CD8-positive, alpha-beta memory T cell (primary cell): ENCODE measurements around the gene PVR. TPM values are rescaled to one million over a fixed set of nuclear protein-coding genes. Genes with fewer than 3 reads are reported as not detected.

Source experiments
- CTCF ChIA-PET: fragments of 350-600 bp; sonication (Branson Sonifier 250); formaldehyde crosslinking; loops from one replicate; lab custom pipeline; 2021; ENCODE audit warnings: antibody characterized with exemption; lab: Charles Lee
- POLR2A ChIA-PET: fragments of 350-600 bp; sonication (Branson Sonifier 250); formaldehyde crosslinking; loops from one replicate; lab custom pipeline; 2021; ENCODE audit warnings: antibody characterized with exemption; lab: Charles Lee
- DNase-seq, 5 donors: peaks; one replicate each; pipeline versions ENCODE4 v3.0.0 to v3.0.0-alpha.2; 2020 to 2022; ENCODE audit warnings: mixed read lengths in 1 of 5
- H3K27ac ChIP-seq: one replicate; pipeline ENCODE4 v1.7.0; 2013; ENCODE audit warnings: low read depth, mild to moderate bottlenecking, low read length, moderate library complexity
- H3K27me3 ChIP-seq: 2 replicates; pipeline ENCODE4 v1.7.0; 2013; ENCODE audit warnings: low read length, mild to moderate bottlenecking; ENCODE audit not compliant: insufficient read depth, poor library complexity, severe bottlenecking
- H3K36me3 ChIP-seq: 2 replicates; pipeline ENCODE4 v1.7.0; 2013; ENCODE audit warnings: mild to moderate bottlenecking, low read length, moderate library complexity; ENCODE audit not compliant: insufficient read depth
- H3K4me1 ChIP-seq: 2 replicates; pipeline ENCODE4 v1.7.0; 2013; ENCODE audit warnings: mild to moderate bottlenecking, low read length, moderate library complexity; ENCODE audit not compliant: insufficient read depth
- H3K4me3 ChIP-seq: 2 replicates; pipeline ENCODE4 v1.7.0; 2013; ENCODE audit warnings: mild to moderate bottlenecking, low read length
- H3K9me3 ChIP-seq: 2 replicates; pipeline ENCODE4 v1.7.0; 2013; ENCODE audit warnings: mild to moderate bottlenecking, low read length
- H3K27ac Mint-ChIP-seq, 8 donors: one replicate each; pipeline ENCODE4 v1.8.0; 2020 to 2021; ENCODE audit warnings: mixed read lengths in 8 of 8, mild to moderate bottlenecking in 6 of 8, inconsistent platforms in 3 of 8, moderate library complexity in 3 of 8
- H3K27me3 Mint-ChIP-seq, 2 donors: one replicate each; pipeline ENCODE4 v1.8.0; 2020 to 2021; ENCODE audit warnings: mixed read lengths in 2 of 2, mild to moderate bottlenecking in 1 of 2, moderate library complexity in 1 of 2
- H3K36me3 Mint-ChIP-seq, 3 donors: one replicate each; pipeline ENCODE4 v1.8.0; 2020 to 2021; ENCODE audit warnings: mixed read lengths in 3 of 3, inconsistent platforms in 1 of 3, mild to moderate bottlenecking in 1 of 3
- H3K4me1 Mint-ChIP-seq, 3 donors: one replicate each; pipeline ENCODE4 v1.8.0; 2020 to 2021; ENCODE audit warnings: mixed read lengths in 3 of 3, inconsistent platforms in 1 of 3, mild to moderate bottlenecking in 1 of 3
- H3K4me3 Mint-ChIP-seq, 7 donors: one replicate each; pipeline ENCODE4 v1.8.0; 2020 to 2021; ENCODE audit warnings: mixed read lengths in 7 of 7, mild to moderate bottlenecking in 6 of 7, moderate library complexity in 4 of 7, inconsistent platforms in 2 of 7
- H3K9me3 Mint-ChIP-seq, 5 donors: one replicate each; pipeline ENCODE4 v1.8.0; 2020 to 2022; ENCODE audit warnings: mixed read lengths in 5 of 5, mild to moderate bottlenecking in 3 of 5, moderate library complexity in 2 of 5, inconsistent platforms in 1 of 5
- polyA plus RNA-seq: library from polyadenylated mRNA; unstranded; fragments of 300-500 nt; fragmentation: Illumina TruSeq; gene quantifications from one replicate; pipeline ENCODE4 v1.2.3, GENCODE V29; 2021
- total RNA-seq, 2 experiments: library from RNA; stranded (reverse); gene quantifications; one replicate each; pipeline ENCODE4 v1.2.3, GENCODE V29; 2021

PVR gene
- total and polyA plus RNA-seq, 3 experiments from 2014 or later: 0.56 to 5.3 (median 5.2) TPM

GRCh38 chr19:44611812-44612295 lies 31.9 kb upstream of the PVR start:
- Histone ChIP-seq H3K4me1 (peaks cover 10% of the 10 kb centered on the region), H3K36me3 (no peaks in the 10 kb centered on the region), H3K27me3 (no peaks in the 10 kb centered on the region), H3K9me3 (no peaks in the 10 kb centered on the region), H3K27ac (no peak overlapping the region), H3K4me3 (no peak overlapping the region)
- POLR2A ChIA-PET: no interaction called here
- no peak overlapping the region for H3K27ac Mint-ChIP-seq
- H3K4me1 Mint-ChIP-seq: peaks cover 4 to 5% (median 4%) of the 10 kb centered on the region in 3 donors
- no peak for DNase-seq
- no peak overlapping the region for H3K4me3 Mint-ChIP-seq
- peaks cover 0 to 9% (median 5%) of the 10 kb centered on the region in 5 donors for H3K9me3 Mint-ChIP-seq
- CTCF ChIA-PET: no interaction called here
- no peaks in the 10 kb centered on the region for H3K36me3 Mint-ChIP-seq
- H3K27me3 Mint-ChIP-seq: peaks cover 4 to 14% of the 10 kb centered on the region in 2 donors

DNA sequence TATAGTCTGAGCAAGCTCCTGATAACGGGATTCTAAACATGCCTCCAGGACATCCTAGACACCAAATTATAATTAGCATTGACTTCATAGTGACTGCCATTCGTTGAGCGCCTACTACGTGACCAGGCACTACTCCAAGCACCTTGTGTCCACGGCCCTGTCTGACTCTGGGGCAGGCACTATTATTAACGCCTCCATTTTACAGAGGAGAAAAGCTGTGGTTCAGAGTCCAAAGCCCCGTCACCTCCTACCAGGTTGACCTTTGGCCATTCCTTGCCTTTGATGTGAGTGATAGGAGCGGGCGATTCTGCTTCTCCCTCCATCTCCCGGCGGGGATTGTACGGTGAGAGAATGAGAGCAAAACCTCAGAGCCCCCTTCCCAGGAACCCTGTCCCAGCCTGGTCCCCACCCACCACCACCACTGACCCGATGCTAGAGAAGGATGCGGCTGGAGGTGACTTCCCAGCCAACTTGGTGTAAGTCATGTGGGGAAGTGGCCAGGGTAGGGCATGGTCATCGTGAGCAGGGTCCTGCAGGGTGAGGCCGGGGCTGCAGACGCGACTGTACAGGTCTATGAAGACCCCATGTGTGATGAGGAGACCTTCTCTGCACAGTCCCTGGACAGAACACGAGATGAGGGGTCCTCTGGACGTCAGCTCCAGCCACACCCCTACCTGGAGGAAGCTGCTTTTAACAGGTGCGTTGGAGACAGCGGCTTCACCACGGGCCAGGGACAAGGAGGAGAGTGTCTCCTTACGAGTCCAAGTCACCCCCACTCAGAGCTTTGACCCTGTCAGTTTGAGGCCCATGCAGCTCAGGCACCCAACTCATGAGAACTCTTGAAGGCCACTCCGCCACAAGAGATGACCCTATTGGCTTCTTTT lies 30.2 kb upstream of the PVR start, which contains the start of gene IGSF23:
Gene IGSF23 (plus strand): TSS at position 269 of the 884 bp plus-strand sequence. CDS start 83 bp downstream, at position 352.
- H3K9me3 Mint-ChIP-seq: peaks cover 0 to 7% (median 0%) of the 10 kb centered on the region in 5 donors
- H3K4me1 Mint-ChIP-seq: no peaks in the 10 kb centered on the region
- peaks cover 0 to 14% of the 10 kb centered on the region in 2 donors for H3K27me3 Mint-ChIP-seq
- no peaks in the 10 kb centered on the region for H3K36me3 Mint-ChIP-seq
- Histone ChIP-seq H3K27me3 (no peaks in the 10 kb centered on the region), H3K36me3 (no peaks in the 10 kb centered on the region), H3K4me1 (no peaks in the 10 kb centered on the region), H3K27ac (no peak within 1 kb of the TSS), H3K9me3 (no peaks in the 10 kb centered on the region), H3K4me3 (no peak within 1 kb of the TSS)
- ChIA-PET POLR2A (no interaction called here), CTCF (no interaction called here)
- no peak within 1 kb of the TSS for H3K27ac Mint-ChIP-seq
- H3K4me3 Mint-ChIP-seq: no peak within 1 kb of the TSS
- DNase-seq: no peak

DNA sequence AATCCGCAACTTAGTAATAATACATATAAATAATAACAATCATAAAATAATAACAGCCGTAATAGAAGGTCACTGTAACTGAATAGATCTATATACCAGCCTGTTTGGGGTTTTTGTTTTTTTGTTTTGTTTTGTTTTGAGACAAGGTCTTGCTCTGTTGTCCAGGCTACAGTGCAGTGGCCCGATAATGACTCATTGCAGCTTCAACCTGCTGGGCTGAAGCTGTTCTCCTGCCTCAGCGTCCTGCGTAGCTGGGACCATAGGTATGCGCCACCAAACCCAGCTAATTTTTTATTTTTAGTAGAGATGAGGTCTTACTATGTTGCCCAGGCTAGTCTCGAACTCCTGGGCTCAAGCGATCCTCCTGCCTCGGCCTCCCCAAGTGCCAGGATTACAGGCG lies 29.4 kb upstream of the PVR start:
- Histone ChIP-seq H3K27ac (no peak overlapping the region), H3K27me3 (no peaks in the 10 kb centered on the region), H3K4me3 (no peak overlapping the region), H3K36me3 (no peaks in the 10 kb centered on the region), H3K9me3 (no peaks in the 10 kb centered on the region), H3K4me1 (no peaks in the 10 kb centered on the region)
- Mint-ChIP-seq H3K36me3 (no peaks in the 10 kb centered on the region), H3K4me1 (no peaks in the 10 kb centered on the region), H3K27ac (no peak overlapping the region), H3K27me3 (peaks cover 0 to 11% of the 10 kb centered on the region in 2 donors), H3K4me3 (no peak overlapping the region), H3K9me3 (peaks cover 0 to under 1% (median 0%) of the 10 kb centered on the region in 5 donors)
- ChIA-PET POLR2A (no interaction called here), CTCF (no interaction called here)
- no peak for DNase-seq

GRCh38 chr19:44615863-44616247 lies 27.9 kb upstream of the PVR start:
- POLR2A ChIA-PET: no interaction called here
- no peaks in the 10 kb centered on the region for H3K36me3 ChIP-seq
- no peaks in the 10 kb centered on the region for H3K9me3 Mint-ChIP-seq
- no peaks in the 10 kb centered on the region for H3K4me1 Mint-ChIP-seq
- H3K4me3 ChIP-seq: no peak overlapping the region
- H3K27me3 Mint-ChIP-seq: peaks cover 0 to 6% of the 10 kb centered on the region in 2 donors
- H3K4me3 Mint-ChIP-seq: no peak overlapping the region
- no peak overlapping the region for H3K27ac ChIP-seq
- H3K27me3 ChIP-seq: no peaks in the 10 kb centered on the region
- H3K4me1 ChIP-seq: no peaks in the 10 kb centered on the region
- no peak overlapping the region for H3K27ac Mint-ChIP-seq
- no peak for DNase-seq
- CTCF ChIA-PET: no interaction called here
- H3K36me3 Mint-ChIP-seq: no peaks in the 10 kb centered on the region
- no peaks in the 10 kb centered on the region for H3K9me3 ChIP-seq

DNA sequence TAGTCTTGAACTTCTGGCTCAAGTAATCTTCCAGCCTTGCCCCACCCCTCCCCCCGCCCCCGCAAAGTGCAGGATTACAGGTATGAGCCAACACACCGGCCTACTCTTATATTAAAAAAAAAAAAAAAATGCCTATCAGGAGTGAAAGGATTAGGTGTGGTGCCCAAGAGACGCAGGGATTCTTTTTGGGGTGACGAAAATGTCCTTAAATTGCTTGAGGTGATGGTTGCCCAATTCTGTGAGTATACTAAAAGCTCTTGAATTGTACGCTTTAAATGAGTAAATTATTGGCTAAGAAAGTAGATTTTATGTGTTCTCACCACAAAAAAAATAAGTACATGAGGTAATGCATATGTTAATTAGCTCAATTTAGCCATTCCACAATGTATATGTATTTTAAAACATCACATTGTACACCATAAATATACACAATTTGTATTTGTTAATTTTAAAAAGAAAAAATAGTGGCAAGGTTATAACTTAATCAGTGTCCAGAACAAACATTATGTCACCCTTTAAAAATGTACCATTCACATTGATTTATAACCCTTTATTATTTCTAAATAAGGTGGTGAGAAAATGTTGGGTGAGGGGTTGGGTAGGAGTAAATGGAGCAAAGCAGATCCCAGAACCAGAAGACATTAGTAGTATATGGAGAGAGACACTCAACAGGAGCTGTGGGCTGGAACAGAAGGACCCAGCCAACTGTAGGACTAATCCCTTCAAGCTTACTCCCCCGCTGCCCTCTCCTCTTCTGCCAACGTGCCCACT lies 26.4 kb upstream of the PVR start:
- Histone ChIP-seq H3K9me3 (no peaks in the 10 kb centered on the region), H3K4me1 (no peaks in the 10 kb centered on the region), H3K27ac (no peak overlapping the region), H3K27me3 (no peaks in the 10 kb centered on the region), H3K36me3 (no peaks in the 10 kb centered on the region), H3K4me3 (no peak overlapping the region)
- Mint-ChIP-seq H3K4me1 (no peaks in the 10 kb centered on the region), H3K27ac (no peak overlapping the region), H3K36me3 (no peaks in the 10 kb centered on the region), H3K4me3 (no peak overlapping the region), H3K27me3 (peaks cover 2 to 6% of the 10 kb centered on the region in 2 donors), H3K9me3 (no peaks in the 10 kb centered on the region)
- CTCF ChIA-PET: no interaction called here
- POLR2A ChIA-PET: no interaction called here
- DNase-seq: no peak

GRCh38 chr19:44618640-44619357 lies 24.9 kb upstream of the PVR start:
- POLR2A ChIA-PET: no interaction called here
- CTCF ChIA-PET: no interaction called here
- Histone ChIP-seq H3K36me3 (no peaks in the 10 kb centered on the region), H3K27ac (no peak overlapping the region), H3K4me3 (no peak overlapping the region), H3K4me1 (no peaks in the 10 kb centered on the region), H3K27me3 (no peaks in the 10 kb centered on the region), H3K9me3 (no peaks in the 10 kb centered on the region)
- Mint-ChIP-seq H3K27me3 (peaks cover 6 to 8% of the 10 kb centered on the region in 2 donors), H3K4me3 (no peak overlapping the region), H3K27ac (no peak overlapping the region), H3K36me3 (no peaks in the 10 kb centered on the region), H3K4me1 (no peaks in the 10 kb centered on the region), H3K9me3 (peaks cover 0 to 2% (median 0%) of the 10 kb centered on the region in 5 donors)
- DNase-seq: no peak

DNA sequence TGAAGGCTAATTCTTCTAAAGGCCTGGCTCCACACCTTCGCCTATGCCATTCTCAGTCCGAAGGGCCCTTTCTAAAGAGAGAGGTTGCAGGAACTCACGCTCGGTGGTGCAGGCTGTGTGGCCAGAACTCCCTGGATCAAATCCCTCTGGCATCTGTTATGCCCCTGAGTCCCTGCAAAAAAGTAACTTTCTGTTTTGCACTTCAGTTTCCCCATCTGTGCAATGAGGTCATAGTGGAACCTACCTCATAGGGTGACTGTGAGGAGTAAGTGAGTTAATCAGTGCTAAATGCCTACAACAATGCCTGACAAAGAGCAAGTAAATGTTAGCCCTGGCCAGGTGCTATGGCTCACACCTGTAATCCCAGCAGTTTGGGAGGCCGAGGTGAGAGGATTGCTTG lies 23.0 kb upstream of the PVR start:
- Histone ChIP-seq H3K4me3 (no peak overlapping the region), H3K36me3 (no peaks in the 10 kb centered on the region), H3K27me3 (no peaks in the 10 kb centered on the region), H3K9me3 (no peaks in the 10 kb centered on the region), H3K27ac (no peak overlapping the region), H3K4me1 (no peaks in the 10 kb centered on the region)
- ChIA-PET POLR2A (no interaction called here), CTCF (no interaction called here)
- Mint-ChIP-seq H3K9me3 (peaks cover 0 to 5% (median 2%) of the 10 kb centered on the region in 5 donors), H3K36me3 (no peaks in the 10 kb centered on the region), H3K27ac (no peak overlapping the region), H3K4me3 (no peak overlapping the region), H3K4me1 (no peaks in the 10 kb centered on the region), H3K27me3 (peaks cover 7 to 13% of the 10 kb centered on the region in 2 donors)
- no peak for DNase-seq
